Adrenal gland (tissue), 12 donors: ENCODE measurements around the gene ALAD. TPM values are rescaled to one million over a fixed set of nuclear protein-coding genes. Genes with fewer than 3 reads are reported as not detected.

Source experiments
- DNase-seq, 7 donors: peaks; one replicate each; pipeline ENCODE4 v3.0.0-alpha.2; 2019 to 2020
- H3K27ac ChIP-seq, 5 donors: fragments of 200-600 bp; sonication (generic) in 4 of 5; 1 replicate in 3 of 5; 2 replicates in 2 of 5; pipeline versions ENCODE4 v1.5.1 to v1.8.0; 2016 to 2020; ENCODE audit warnings: mild to moderate bottlenecking in 1 of 5
- H3K27me3 ChIP-seq: fragments of 200-600 bp; 2 replicates; pipeline ENCODE4 v1.8.0; 2021
- H3K36me3 ChIP-seq, 2 donors: fragments of 200-600 bp; replicated peaks in 1 of 2; 1 replicate in 1 of 2; 2 replicates in 1 of 2; pipeline versions ENCODE4 v1.5.1 to v1.8.0; 2018 to 2022
- H3K4me1 ChIP-seq, 2 donors: fragments of 200-600 bp; replicated peaks in 1 of 2; 1 replicate in 1 of 2; 2 replicates in 1 of 2; pipeline versions ENCODE4 v1.5.1 to v1.8.0; 2018 to 2021
- H3K4me3 ChIP-seq, 4 donors: fragments of 200-600 bp; sonication (generic) in 3 of 4; one replicate each; pipeline ENCODE4 v1.5.1; 2016 to 2018
- H3K9me3 ChIP-seq, 3 donors: fragments of 200-600 bp; sonication (generic) in 1 of 3; replicated peaks in 1 of 3; 1 replicate in 2 of 3; 2 replicates in 1 of 3; pipeline versions ENCODE4 v1.5.1 to v1.8.0; 2016 to 2021
- POLR2A ChIP-seq, 2 donors: fragments of 450-650 bp; IDR thresholded peaks; one replicate each; pipeline ENCODE4 v1.6.1; 2017; ENCODE audit warnings: antibody characterized with exemption in 2 of 2, mild to moderate bottlenecking in 2 of 2, moderate library complexity in 1 of 2
- WGBS, 4 donors: extraction: QIAGEN DNeasy Blood & Tissue Kit in 2 of 4; methylation state at CpG; one replicate each; pipeline versions ENCODE4 v1.1.5 to v1.1.7; 2013 to 2017; 5-methylcytosine and 5-hydroxymethylcytosine counted together
- intact Hi-C, 2 donors: fragments of 100-400 bp; cut with DNase I; formaldehyde crosslinking; loops; one replicate each; pipeline versions ENCODE4 v1.14.1 to v1.15.0; 2022 to 2023
- polyA plus RNA-seq, 3 donors: library from polyadenylated mRNA; stranded (reverse); fragments of 200-250 nt in 2 of 3; fragments of 350-450 nt in 1 of 3; fragmentation: Illumina TruSeq in 1 of 3; extraction: RNeasy Lipid Tissue Mini Kit (QIAGEN cat#74804) in 1 of 3; gene quantifications; one replicate each; pipeline ENCODE4 v1.2.3, GENCODE V29; 2013 to 2014
- total RNA-seq, 9 donors: library from RNA; depleted of rRNA in 4 of 9; stranded (reverse); fragments of >200 nt in 4 of 9; fragments of 120-200 nt in 1 of 9; fragmentation: NEBNext Ultra II Directional in 1 of 9; extraction: Animal tissue kit (Norgen Biotek cat#: 25700) in 1 of 9; gene quantifications; one replicate each; pipeline versions ENCODE4 v1.1.0 to v1.2.4, GENCODE V29; 2013 to 2023
- TF ChIP-seq, protein P1 (sequence below), 6 experiments: fragments of 450-650 bp in 4 of 6; fragments of 200-600 bp in 2 of 6; sonication (generic) in 1 of 6; IDR thresholded peaks; 1 replicate in 5 of 6; 2 replicates in 1 of 6; pipeline versions ENCODE4 v1.5.1 to v1.8.0; 2016 to 2021; ENCODE audit warnings: antibody characterized with exemption in 6 of 6, mild to moderate bottlenecking in 2 of 6, moderate library complexity in 1 of 6
- donor health status: healthy with polysubstance abuse.
- donor health status: Bipolar disorder and iron deficiency.
- donor health status: DM: yes; HTN: yes; CAD: no.
- donor health status: DM: no; HTN: no; CAD: no.
- donor health status: DM: no; HTN: no; CAD: no.
- donor health status: DM: yes; HTN: yes; CAD: no.

The ALAD gene
- total and polyA plus RNA-seq, 12 donors = 49.2 to 348 (median 242) TPM

DNA sequence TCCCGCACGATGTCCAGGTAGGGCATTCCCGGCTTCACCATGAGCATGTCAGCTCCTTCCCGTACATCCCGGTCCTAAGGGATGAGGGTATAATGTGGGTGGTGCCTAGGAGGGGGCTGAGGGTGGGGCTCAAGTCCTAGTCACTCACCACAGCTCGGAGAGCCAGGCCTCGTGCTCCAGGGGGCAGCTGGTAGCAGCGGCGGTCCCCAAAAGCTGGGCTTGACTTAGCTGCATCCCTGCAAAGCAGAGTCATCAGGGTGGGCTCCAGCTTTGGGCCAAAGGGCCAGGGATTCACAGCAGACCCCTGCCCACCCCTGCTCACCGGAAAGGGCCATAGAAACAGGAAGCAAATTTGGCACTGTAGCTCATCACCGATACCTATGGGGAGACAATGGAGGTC, 11.6 kb downstream of the ALAD start:
- no peak overlapping the region for H3K4me3 ChIP-seq
- no peak for TF ChIP-seq POLR2A (IDR thresholded peaks at IDR 0.05)
- no peaks in the 10 kb centered on the region for H3K9me3 ChIP-seq
- intact Hi-C loops = no loop called here
- H3K36me3 ChIP-seq = peaks cover 0 to 66% of the 10 kb centered on the region in 2 donors
- DNase-seq = no peak
- WGBS, 4 donors = 73 to 90% (median 86%) methylated on average over 6 to 11 of the region's 11 CpGs
- peaks cover 4 to 6% of the 10 kb centered on the region in 2 donors for H3K4me1 ChIP-seq
- H3K27me3 ChIP-seq = no peaks in the 10 kb centered on the region
- H3K27ac ChIP-seq = peak overlapping the region in 2 of 5 donors; percentile 73 to 75

- no peaks in the 10 kb centered on the region for H3K27me3 ChIP-seq
- H3K4me3 ChIP-seq = no peak overlapping the region
- peaks cover 4 to 6% of the 10 kb centered on the region in 2 donors for H3K4me1 ChIP-seq
- peak overlapping the region in 3 of 5 donors; percentile 51 to 75 (median 73) for H3K27ac ChIP-seq
- TF ChIP-seq POLR2A (IDR thresholded peaks at IDR 0.05) = no peak
- TF ChIP-seq, protein P1, sequence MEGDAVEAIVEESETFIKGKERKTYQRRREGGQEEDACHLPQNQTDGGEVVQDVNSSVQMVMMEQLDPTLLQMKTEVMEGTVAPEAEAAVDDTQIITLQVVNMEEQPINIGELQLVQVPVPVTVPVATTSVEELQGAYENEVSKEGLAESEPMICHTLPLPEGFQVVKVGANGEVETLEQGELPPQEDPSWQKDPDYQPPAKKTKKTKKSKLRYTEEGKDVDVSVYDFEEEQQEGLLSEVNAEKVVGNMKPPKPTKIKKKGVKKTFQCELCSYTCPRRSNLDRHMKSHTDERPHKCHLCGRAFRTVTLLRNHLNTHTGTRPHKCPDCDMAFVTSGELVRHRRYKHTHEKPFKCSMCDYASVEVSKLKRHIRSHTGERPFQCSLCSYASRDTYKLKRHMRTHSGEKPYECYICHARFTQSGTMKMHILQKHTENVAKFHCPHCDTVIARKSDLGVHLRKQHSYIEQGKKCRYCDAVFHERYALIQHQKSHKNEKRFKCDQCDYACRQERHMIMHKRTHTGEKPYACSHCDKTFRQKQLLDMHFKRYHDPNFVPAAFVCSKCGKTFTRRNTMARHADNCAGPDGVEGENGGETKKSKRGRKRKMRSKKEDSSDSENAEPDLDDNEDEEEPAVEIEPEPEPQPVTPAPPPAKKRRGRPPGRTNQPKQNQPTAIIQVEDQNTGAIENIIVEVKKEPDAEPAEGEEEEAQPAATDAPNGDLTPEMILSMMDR (IDR thresholded peaks at IDR 0.05) = no peak
- peak; percentile 62 to 88 (median 83) for DNase-seq
- WGBS, 4 donors = 38 to 81% (median 52%) methylated on average over 7 to 13 of the region's 13 CpGs
- H3K9me3 ChIP-seq = no peaks in the 10 kb centered on the region
- peaks cover 0 to 66% of the 10 kb centered on the region in 2 donors for H3K36me3 ChIP-seq
- intact Hi-C loops = no loop called here
Observed at GRCh38 chr9:113388833-113389232, 12.3 kb downstream of the ALAD start.

GRCh38 chr9:113387560-113388230, 13.4 kb downstream of the ALAD start:
- no peak for TF ChIP-seq POLR2A (IDR thresholded peaks at IDR 0.05)
- TF ChIP-seq, protein P1 (IDR thresholded peaks at IDR 0.05) = no peak
- Histone ChIP-seq H3K36me3 (peaks cover 0 to 62% of the 10 kb centered on the region in 2 donors), H3K27ac (peak overlapping the region in 2 of 5 donors; percentile 73 to 75)

DNA sequence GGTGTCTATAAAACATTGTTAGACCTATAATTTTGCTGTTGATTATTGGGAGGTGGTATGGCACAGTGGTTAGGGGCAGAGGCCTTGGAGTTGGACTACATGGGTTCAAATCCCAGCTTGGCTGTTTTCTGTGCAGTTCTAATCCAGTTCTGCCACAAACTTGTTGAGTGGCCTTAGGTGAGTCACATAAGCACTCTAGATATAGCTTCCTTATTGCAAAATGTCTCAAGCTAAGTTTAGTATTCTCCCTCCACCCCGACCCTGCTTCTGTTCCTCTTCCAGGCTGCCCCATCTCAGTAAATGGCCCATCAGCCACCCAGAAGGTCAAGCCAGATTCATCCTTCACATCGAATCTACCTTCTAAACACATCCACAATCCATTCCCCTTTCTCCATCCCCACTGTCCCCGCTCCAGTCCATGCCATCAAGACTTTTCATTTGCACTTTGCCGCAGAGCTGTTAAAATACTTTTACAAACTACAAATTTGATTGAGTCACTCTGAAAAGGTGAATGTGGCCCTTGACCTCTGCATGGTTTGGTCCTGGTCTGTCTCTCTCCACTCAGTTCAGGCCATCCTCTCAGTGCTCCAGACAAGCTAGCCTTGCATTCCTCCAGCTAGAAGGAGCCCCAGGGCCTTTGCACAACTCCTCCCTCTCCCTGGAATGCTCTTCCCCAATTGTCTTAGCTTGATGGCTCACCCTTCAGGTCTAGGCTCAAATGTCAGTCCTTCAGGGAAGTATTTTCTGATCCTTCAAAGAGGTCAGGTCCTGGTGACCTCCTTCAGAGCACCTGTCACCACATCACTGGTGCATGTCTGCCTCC, 14.3 kb downstream of the ALAD start:
- peaks cover 0 to 53% of the 10 kb centered on the region in 2 donors for H3K36me3 ChIP-seq
- no peaks in the 10 kb centered on the region for H3K9me3 ChIP-seq
- no peaks in the 10 kb centered on the region for H3K27me3 ChIP-seq
- no peak for DNase-seq
- intact Hi-C loops = no loop called here
- no peak overlapping the region for H3K4me3 ChIP-seq
- peak overlapping the region in 2 of 5 donors; percentile 2 to 73 for H3K27ac ChIP-seq
- no peak for TF ChIP-seq POLR2A (IDR thresholded peaks at IDR 0.05)
- TF ChIP-seq, protein P1 (IDR thresholded peaks at IDR 0.05) = no peak
- WGBS, 4 donors = 73 to 91% (median 84%) methylated on average over 4 of the region's 4 CpGs
- H3K4me1 ChIP-seq = peaks cover 4 to 6% of the 10 kb centered on the region in 2 donors

More at GRCh38 chr9:113387560-113388230, 13.4 kb downstream of the ALAD start:
- intact Hi-C loops = no loop called here
- H3K27me3 ChIP-seq = no peaks in the 10 kb centered on the region
- peaks cover 4 to 6% of the 10 kb centered on the region in 2 donors for H3K4me1 ChIP-seq
- no peaks in the 10 kb centered on the region for H3K9me3 ChIP-seq
- no peak for DNase-seq
- H3K4me3 ChIP-seq = no peak overlapping the region
- WGBS, 4 donors = 84 to 90% (median 87%) methylated on average over 9 of the region's 9 CpGs
